Skin of body (tissue), 2 donors: Measurements from ENCODE around the gene ZCRB1. TPM values are rescaled to one million over a fixed set of nuclear protein-coding genes. Genes with fewer than 3 reads are reported as not detected.
"Not testable (repeated sequence)": the region's sequence is repeated elsewhere in the genome, so short reads cannot be mapped to it uniquely, and the experiment has no call there.

Experiments
- DNase-seq: peaks from one replicate; lab custom pipeline; 2025; lab: John Stamatoyannopoulos, UW
- total RNA-seq: library from RNA; depleted of rRNA; stranded (reverse); fragments of >200 nt; gene quantifications from one replicate; pipeline ENCODE4 v1.2.3, GENCODE V29; 2014

The ZCRB1 gene
- total RNA-seq = 13.4 TPM

- DNase-seq = peak; percentile 68
Measured at GRCh38 chr12:42325653-42326474, at the start of gene ZCRB1, which contains the start of gene PPHLN1. ZCRB1 (minus strand) TSS chr12:42326094; CDS start chr12:42324102, 1,992 bp downstream. PPHLN1 (plus strand) TSS chr12:42326167; CDS start chr12:42335903, 9,736 bp downstream.

GRCh38 chr12:42373669-42374068 is 47.8 kb upstream of the ZCRB1 start:
- no peak for DNase-seq

GRCh38 chr12:42372154-42372791 is 46.4 kb upstream of the ZCRB1 start:
- peak; percentile 21 for DNase-seq

- no peak for DNase-seq
Measured at GRCh38 chr12:42370013-42370412, 44.1 kb upstream of the ZCRB1 start.

GRCh38 chr12:42365486-42365885 is 39.6 kb upstream of the ZCRB1 start:
- DNase-seq = no peak

- DNase-seq = no peak
Measured at GRCh38 chr12:42364692-42365091, 38.8 kb upstream of the ZCRB1 start.

GRCh38 chr12:42362647-42363260 is 36.9 kb upstream of the ZCRB1 start:
- no peak for DNase-seq

- DNase-seq = no peak
Measured at GRCh38 chr12:42361909-42362646, 36.2 kb upstream of the ZCRB1 start.

- DNase-seq = no peak
Measured at GRCh38 chr12:42360747-42361403, 35.0 kb upstream of the ZCRB1 start.

GRCh38 chr12:42356344-42356743 is 30.4 kb upstream of the ZCRB1 start:
- no peak for DNase-seq

- not testable (repeated sequence) for DNase-seq
Measured at GRCh38 chr12:42350021-42350407, 24.1 kb upstream of the ZCRB1 start.

- not testable (repeated sequence) for DNase-seq
Measured at GRCh38 chr12:42349119-42350020, 23.5 kb upstream of the ZCRB1 start.

- DNase-seq = no peak
Measured at GRCh38 chr12:42346403-42347002, 20.6 kb upstream of the ZCRB1 start.

GRCh38 chr12:42343721-42344120 is 17.8 kb upstream of the ZCRB1 start:
- no peak for DNase-seq

GRCh38 chr12:42342028-42342427 is 16.1 kb upstream of the ZCRB1 start:
- no peak for DNase-seq

- no peak for DNase-seq
Measured at GRCh38 chr12:42338280-42338679, 12.4 kb upstream of the ZCRB1 start.

- DNase-seq = no peak
Measured at GRCh38 chr12:42336286-42336685, 10.4 kb upstream of the ZCRB1 start.

GRCh38 chr12:42332301-42333285 is 6.7 kb upstream of the ZCRB1 start:
- DNase-seq = no peak
